GM23338 (cell line): ENCODE measurements around the gene POU3F1. TPM values are rescaled to one million over a fixed set of nuclear protein-coding genes. Genes with fewer than 3 reads are reported as not detected.

ENCODE experiments used
- ATAC-seq: fragments of 200-7000 bp; cut with Tn5 transposase; 3 replicates; pipeline ENCODE4 v1.9.1; 2020
- DNase-seq: peaks from one replicate; pipeline ENCODE4 v3.0.0-alpha.2; 2015; ENCODE audit warnings: low spot score
- H2AFZ ChIP-seq: fragments of 200-600 bp; sonication (generic); 2 replicates; pipeline ENCODE4 v1.8.0; 2016; ENCODE audit warnings: antibody characterized with exemption, mild to moderate bottlenecking, moderate library complexity
- H3F3A ChIP-seq: fragments of 200-600 bp; sonication (generic); replicated peaks from 2 replicates; pipeline ENCODE4 v1.8.0; 2017; ENCODE audit warnings: antibody characterized with exemption, mixed run types, low read depth
- H3K27ac ChIP-seq: fragments of 200-600 bp; sonication (generic); 2 replicates; pipeline ENCODE4 v1.6.1; 2016; ENCODE audit warnings: low read depth
- H3K27me3 ChIP-seq: fragments of 200-600 bp; sonication (generic); 2 replicates; pipeline ENCODE4 v1.8.0; 2016; ENCODE audit warnings: mild to moderate bottlenecking, mixed run types, moderate library complexity; ENCODE audit not compliant: insufficient read depth
- H3K36me3 ChIP-seq: fragments of 200-600 bp; sonication (generic); 2 replicates; pipeline ENCODE4 v1.8.0; 2016; ENCODE audit warnings: mild to moderate bottlenecking; ENCODE audit not compliant: insufficient read depth
- H3K4me1 ChIP-seq: fragments of 200-600 bp; sonication (generic); 2 replicates; pipeline ENCODE4 v1.8.0; 2016; ENCODE audit warnings: mild to moderate bottlenecking, moderate library complexity; ENCODE audit not compliant: insufficient read depth
- H3K4me2 ChIP-seq: fragments of 200-600 bp; sonication (generic); 2 replicates; pipeline ENCODE4 v1.7.1; 2017; ENCODE audit warnings: mixed run types
- H3K4me3 ChIP-seq: fragments of 200-600 bp; sonication (generic); 2 replicates; pipeline ENCODE4 v1.6.1; 2016; ENCODE audit warnings: mixed run types
- H3K79me2 ChIP-seq: fragments of 200-600 bp; sonication (generic); replicated peaks from 2 replicates; pipeline ENCODE4 v1.8.0; 2017; ENCODE audit warnings: mild to moderate bottlenecking; ENCODE audit not compliant: insufficient read depth
- H3K9me2 ChIP-seq: fragments of 200-600 bp; sonication (generic); 2 replicates; pipeline ENCODE4 v1.8.0; 2017; ENCODE audit not compliant: insufficient read depth
- H4K20me1 ChIP-seq: fragments of 200-600 bp; sonication (generic); replicated peaks from 2 replicates; pipeline ENCODE4 v1.8.0; 2017; ENCODE audit warnings: mild to moderate bottlenecking; ENCODE audit not compliant: insufficient read depth
- H3K27ac Mint-ChIP-seq: 2 replicates; pipeline ENCODE4 v1.8.0; 2020; ENCODE audit warnings: inconsistent platforms, mild to moderate bottlenecking, moderate library complexity, mixed read lengths
- H3K27me3 Mint-ChIP-seq: 3 replicates; pipeline ENCODE4 v1.8.0; 2022; ENCODE audit warnings: low read depth, mild to moderate bottlenecking, moderate library complexity, mixed read lengths, inconsistent platforms; ENCODE audit not compliant: insufficient read depth, poor library complexity
- H3K36me3 Mint-ChIP-seq: 3 replicates; pipeline ENCODE4 v1.8.0; 2021; ENCODE audit warnings: low read depth, mild to moderate bottlenecking, inconsistent platforms, moderate library complexity, mixed read lengths
- H3K4me1 Mint-ChIP-seq: 3 replicates; pipeline ENCODE4 v1.8.0; 2020; ENCODE audit warnings: mild to moderate bottlenecking, inconsistent platforms, mixed read lengths
- H3K4me3 Mint-ChIP-seq: 3 replicates; pipeline ENCODE4 v1.8.0; 2021; ENCODE audit warnings: moderate library complexity, mild to moderate bottlenecking, inconsistent platforms, mixed read lengths
- H3K9me3 Mint-ChIP-seq: 3 replicates; pipeline ENCODE4 v1.8.0; 2020; ENCODE audit warnings: moderate library complexity, mild to moderate bottlenecking, inconsistent platforms, mixed read lengths
- CREB1 ChIP-seq: fragments of 250-450 bp; sonication (Bioruptor Pico); IDR thresholded peaks from 2 replicates; pipeline ENCODE4 v1.5.0; 2020; ENCODE audit warnings: low read depth, mild to moderate bottlenecking, moderate library complexity
- CTCF ChIP-seq, 2 experiments: fragments of 200-600 bp in 1 of 2; sonication (generic) in 1 of 2; conservative IDR thresholded peaks; 2 replicates each; pipeline versions ENCODE4 v1.5.1 to v1.6.1; 2016 to 2017; ENCODE audit warnings: antibody characterized with exemption in 2 of 2, low read depth in 2 of 2, mild to moderate bottlenecking in 2 of 2, moderate library complexity in 1 of 2
- EZH2 ChIP-seq: fragments of 200-600 bp; sonication (generic); IDR thresholded peaks from one replicate; pipeline ENCODE4 v1.8.0; 2017; ENCODE audit warnings: antibody characterized with exemption, mild to moderate bottlenecking, low read depth; ENCODE audit not compliant: unreplicated experiment
- JUNB ChIP-seq: IDR thresholded peaks from one replicate; pipeline ENCODE4 v1.6.1; 2016; ENCODE audit warnings: antibody characterized with exemption; ENCODE audit not compliant: unreplicated experiment
- POLR2AphosphoS5 ChIP-seq: IDR thresholded peaks from 2 replicates; pipeline ENCODE4 v1.6.1; 2016; ENCODE audit warnings: antibody characterized with exemption, low read depth
- REST ChIP-seq: IDR thresholded peaks from one replicate; pipeline ENCODE4 v1.6.1; 2018; ENCODE audit warnings: antibody characterized with exemption; ENCODE audit not compliant: unreplicated experiment
- STAT1 ChIP-seq: IDR thresholded peaks from one replicate; pipeline ENCODE4 v1.6.1; 2016; ENCODE audit warnings: antibody characterized with exemption; ENCODE audit not compliant: unreplicated experiment
- ZNF114 ChIP-seq: fragments of 250-450 bp; sonication (Bioruptor Pico); IDR thresholded peaks from 2 replicates; pipeline ENCODE4 v1.5.0; 2020; ENCODE audit warnings: mild to moderate bottlenecking, moderate library complexity
- ZNF331 ChIP-seq: fragments of 250-450 bp; sonication (Bioruptor Pico); IDR thresholded peaks from 2 replicates; pipeline ENCODE4 v1.5.0; 2020; ENCODE audit warnings: low read depth, mild to moderate bottlenecking, moderate library complexity
- ZNF462 ChIP-seq: fragments of 250-450 bp; sonication (Bioruptor Pico); IDR thresholded peaks from 2 replicates; pipeline ENCODE4 v1.5.0; 2020; ENCODE audit warnings: mild to moderate bottlenecking, moderate library complexity
- polyA plus RNA-seq: library from polyadenylated mRNA; unstranded; fragments of >200 nt; fragmentation: Nextera tagmentation; extraction: Ambion mirVana; gene quantifications from 2 replicates; pipeline ENCODE4 v1.2.1, GENCODE V29; 2016
- total RNA-seq: library from RNA; depleted of rRNA; stranded (reverse); fragments of >200 nt; shearing (Covaris generic); gene quantifications from 2 replicates; pipeline ENCODE4 v1.2.3, GENCODE V29; 2014

The POU3F1 gene
- total and polyA plus RNA-seq, 2 experiments from 2014 or later = 3.6 to 11.5 TPM

- H3K4me3 ChIP-seq = no peak overlapping the region
- H2AFZ ChIP-seq = no peak overlapping the region
- H3K27me3 Mint-ChIP-seq = no peaks in the 10 kb centered on the region
- H3K4me2 ChIP-seq = no peak overlapping the region
- peaks cover 3% of the 10 kb centered on the region; the same call in 1 of the 3 replicates for H3K36me3 Mint-ChIP-seq
- no peaks in the 10 kb centered on the region for H3K9me3 Mint-ChIP-seq
- H3K79me2 ChIP-seq = no peaks in the 10 kb centered on the region
- ATAC-seq (no peak; the same call in 2 of the 3 replicates), DNase-seq (peak; percentile 25)
- H3K9me2 ChIP-seq = no peaks in the 10 kb centered on the region
- H3K4me3 Mint-ChIP-seq = no peak overlapping the region
- H3K4me1 Mint-ChIP-seq = peaks cover 26% of the 10 kb centered on the region
- no peaks in the 10 kb centered on the region for H3F3A ChIP-seq
- no peak overlapping the region; the same call in 1 of the 2 replicates for H3K27ac Mint-ChIP-seq
- no peaks in the 10 kb centered on the region for H4K20me1 ChIP-seq
- no peak overlapping the region for H3K27ac ChIP-seq
- no peaks in the 10 kb centered on the region for H3K27me3 ChIP-seq
- H3K4me1 ChIP-seq = peaks cover 5% of the 10 kb centered on the region
- TF ChIP-seq POLR2AphosphoS5 (no peak), EZH2 (no peak)
- no peaks in the 10 kb centered on the region for H3K36me3 ChIP-seq
These were observed 36.2 kb upstream of the POU3F1 start for GRCh38 chr1:38082769-38083263.

GRCh38 chr1:38079019-38079418 lies 32.4 kb upstream of the POU3F1 start:
- peaks cover 22% of the 10 kb centered on the region for H3K4me1 ChIP-seq
- H4K20me1 ChIP-seq = no peaks in the 10 kb centered on the region; the same call in 1 of the 2 replicates
- H3K36me3 ChIP-seq = no peaks in the 10 kb centered on the region
- Mint-ChIP-seq H3K27ac (no peak overlapping the region), H3K4me3 (no peak overlapping the region), H3K4me1 (peaks cover 35% of the 10 kb centered on the region), H3K27me3 (no peaks in the 10 kb centered on the region), H3K9me3 (no peaks in the 10 kb centered on the region), H3K36me3 (peaks cover 3% of the 10 kb centered on the region; the same call in 1 of the 3 replicates)
- H2AFZ ChIP-seq = no peak overlapping the region
- 0 out of 2 replicates have a peak, but pooled peaks cover under 1% of the 10 kb centered on the region for H3F3A ChIP-seq
- H3K4me2 ChIP-seq = no peak overlapping the region
- no peak overlapping the region for H3K27ac ChIP-seq
- no peak for ATAC-seq
- no peaks in the 10 kb centered on the region for H3K9me2 ChIP-seq
- H3K79me2 ChIP-seq = no peaks in the 10 kb centered on the region
- H3K27me3 ChIP-seq = no peaks in the 10 kb centered on the region
- no peak for DNase-seq
- H3K4me3 ChIP-seq = no peak overlapping the region
- TF ChIP-seq ZNF114 (no peak), CREB1 (CRISPR knock-in tag) (no peak), CTCF (conservative IDR thresholded peaks at IDR 0.05; ENCODE audit: low read depth in 2 of 2) (no peak), JUNB (no peak), POLR2AphosphoS5 (no peak), REST (no peak), STAT1 (no peak), ZNF331 (CRISPR knock-in tag) (no peak), ZNF462 (no peak)
